GM12878 (cell line): ENCODE data around the gene CENPC. TPM values are rescaled to one million over a fixed set of nuclear protein-coding genes. Genes with fewer than 3 reads are reported as not detected.

Source experiments
- ATAC-seq: fragments of 200-7000 bp; cut with Tn5 transposase; 3 replicates; pipeline ENCODE4 v1.9.1; 2020; ENCODE audit warnings: mild to moderate bottlenecking, moderate library complexity
- BruUV-seq: library from RNA; stranded (reverse); fragments of 400-500 nt; replicated peaks from 2 replicates; lab custom pipeline; 2021; lab: Mats Ljungman, UMichigan
- CTCF ChIA-PET: fragments of 300-600 bp; sonication (Branson Sonifier 250); formaldehyde crosslinking; extraction: SDS; loops from one replicate; lab custom pipeline; 2021; ENCODE audit warnings: inconsistent platforms; lab: Yijun Ruan, JAX
- POLR2A ChIA-PET: fragments of 350-600 bp; formaldehyde crosslinking; extraction: SDS; loops from one replicate; lab custom pipeline; 2021; ENCODE audit warnings: inconsistent platforms; lab: Charles Lee
- RAD21 ChIA-PET: fragments of 300-600 bp; sonication (Branson Sonifier 250); formaldehyde crosslinking; loops from one replicate; lab custom pipeline; 2023; ENCODE audit warnings: antibody characterized with exemption; ENCODE audit not compliant: unreplicated experiment; lab: Charles Lee
- SMC1A ChIA-PET: fragments of 300-600 bp; sonication (Branson Sonifier 250); formaldehyde crosslinking; loops from one replicate; lab custom pipeline; 2023; ENCODE audit not compliant: unreplicated experiment, uncharacterized antibody; lab: Charles Lee
- DNase-seq: peaks from one replicate; pipeline ENCODE4 v3.0.0-alpha.2; 2011; ENCODE audit warnings: low read depth, low spot score
- FAIRE-seq: peaks from 3 replicates; lab custom pipeline; 2011; peaks lifted over from hg19 to GRCh38; lab: Jason Lieb, UNC
- H2AFZ ChIP-seq: 2 replicates; pipeline ENCODE4 v1.6.0; 2011; ENCODE audit warnings: low read depth, low read length, control low read depth; ENCODE audit not compliant: control insufficient read depth
- H3K27ac ChIP-seq: 2 replicates; pipeline ENCODE4 v1.5.1; 2011; ENCODE audit warnings: control low read depth; ENCODE audit not compliant: control insufficient read depth, insufficient read depth
- H3K27me3 ChIP-seq, 2 experiments: replicated peaks in 1 of 2; 2 replicates each; pipeline versions ENCODE4 v1.6.0 to v1.6.1; 2011; ENCODE audit warnings: low read length in 1 of 2; ENCODE audit not compliant: control insufficient read depth in 2 of 2, insufficient read depth in 2 of 2
- H3K36me3 ChIP-seq, 2 experiments: 2 replicates each; pipeline ENCODE4 v1.5.1; 2011; ENCODE audit warnings: low read length in 1 of 2; ENCODE audit not compliant: control insufficient read depth in 2 of 2, insufficient read depth in 2 of 2
- H3K4me1 ChIP-seq: 2 replicates; pipeline ENCODE4 v1.6.1; 2011; ENCODE audit warnings: mild to moderate bottlenecking, low read length, moderate library complexity, mixed read lengths; ENCODE audit not compliant: control insufficient read depth, insufficient read depth
- H3K4me2 ChIP-seq: 2 replicates; pipeline ENCODE4 v1.6.0; 2011; ENCODE audit warnings: control low read depth; ENCODE audit not compliant: control insufficient read depth, insufficient read depth
- H3K4me3 ChIP-seq: fragments of 200-600 bp; sonication (generic); 2 replicates; pipeline ENCODE4 v1.5.1; 2016
- H3K79me2 ChIP-seq: 2 replicates; pipeline ENCODE4 v1.6.0; 2011; ENCODE audit warnings: low read length; ENCODE audit not compliant: control insufficient read depth, insufficient read depth
- H3K9ac ChIP-seq: 2 replicates; pipeline ENCODE4 v1.8.0; 2011; ENCODE audit warnings: low read length, control low read depth, mixed read lengths; ENCODE audit not compliant: control insufficient read depth, insufficient read depth
- H3K9me3 ChIP-seq: replicated peaks from 3 replicates; pipeline ENCODE4 v1.5.1; 2011; ENCODE audit warnings: mild to moderate bottlenecking, low read length; ENCODE audit not compliant: control insufficient read depth, insufficient read depth
- H4K20me1 ChIP-seq: 2 replicates; pipeline ENCODE4 v1.6.0; 2011; ENCODE audit not compliant: control insufficient read depth, insufficient read depth
- CEBPZ ChIP-seq: fragments of 150-350 bp; IDR thresholded peaks from 2 replicates; pipeline ENCODE4 v1.6.1; 2016; ENCODE audit warnings: low read depth, low read length
- FOS ChIP-seq: IDR thresholded peaks from 3 replicates; pipeline ENCODE4 v1.6.1; 2011; ENCODE audit warnings: borderline replicate concordance; ENCODE audit not compliant: insufficient read length; ENCODE audit errors: extremely low read depth
- JUNB ChIP-seq: IDR thresholded peaks from 2 replicates; pipeline ENCODE4 v1.6.1; 2016; ENCODE audit warnings: antibody characterized with exemption, mild to moderate bottlenecking
- KLF5 ChIP-seq: fragments of 450-650 bp; IDR thresholded peaks from 2 replicates; pipeline ENCODE4 v1.6.1; 2014; ENCODE audit warnings: mild to moderate bottlenecking; ENCODE audit not compliant: partially characterized antibody
- NFYA ChIP-seq: IDR thresholded peaks from 2 replicates; pipeline ENCODE4 v1.6.1; 2011; ENCODE audit warnings: low read depth, mild to moderate bottlenecking, low read length, improper control_type of control experiment, borderline replicate concordance
- NFYB ChIP-seq: IDR thresholded peaks from 2 replicates; pipeline ENCODE4 v1.6.1; 2011; ENCODE audit warnings: low read depth, mild to moderate bottlenecking, low read length, improper control_type of control experiment, moderate library complexity; ENCODE audit not compliant: insufficient read depth
- NR2C1 ChIP-seq: fragments of 450-650 bp; IDR thresholded peaks from 2 replicates; pipeline ENCODE4 v1.6.1; 2017; ENCODE audit warnings: antibody characterized with exemption, mild to moderate bottlenecking, moderate library complexity
- PAX8 ChIP-seq: fragments of 450-650 bp; IDR thresholded peaks from 2 replicates; pipeline ENCODE4 v1.6.1; 2017; ENCODE audit warnings: mild to moderate bottlenecking, moderate library complexity
- RAD51 ChIP-seq: fragments of 450-650 bp; IDR thresholded peaks from 2 replicates; pipeline ENCODE4 v1.6.1; 2016; ENCODE audit warnings: moderate library complexity, mild to moderate bottlenecking, inconsistent platforms
- RELB ChIP-seq: fragments of 450-650 bp; IDR thresholded peaks from 2 replicates; pipeline ENCODE4 v1.6.1; 2017; ENCODE audit warnings: low read depth, mild to moderate bottlenecking, moderate library complexity
- SMAD5 ChIP-seq: IDR thresholded peaks from 2 replicates; pipeline ENCODE4 v1.6.1; 2016; ENCODE audit warnings: antibody characterized with exemption, low read depth
- YBX1 ChIP-seq: fragments of 450-650 bp; IDR thresholded peaks from 2 replicates; pipeline ENCODE4 v1.6.1; 2016; ENCODE audit warnings: antibody characterized with exemption
- ZBED1 ChIP-seq: IDR thresholded peaks from 2 replicates; pipeline ENCODE4 v1.6.1; 2016; ENCODE audit warnings: borderline replicate concordance
- ZBTB40 ChIP-seq: fragments of 450-650 bp; IDR thresholded peaks from 2 replicates; pipeline ENCODE4 v1.6.1; 2016; ENCODE audit warnings: mild to moderate bottlenecking, moderate library complexity, borderline replicate concordance
- WGBS: methylation state at CpG from one replicate; pipeline ENCODE4 v1.1.6; 2016; ENCODE audit warnings: low lambda C conversion rate; ENCODE audit not compliant: insufficient replicate concordance, insufficient coverage; ENCODE audit errors: missing lambda C conversion rate; 5-methylcytosine and 5-hydroxymethylcytosine counted together
- in situ Hi-C: fragments of 300-500 bp; cut with MboI; formaldehyde crosslinking; loops from 9 replicates; pipeline ENCODE4 v1.14.3; 2018; ENCODE audit warnings: mixed read lengths
- intact Hi-C: fragments of 100-400 bp; cut with micrococcal nuclease; formaldehyde crosslinking; loops from one replicate; pipeline ENCODE4 v1.14.2; 2022; ENCODE audit not compliant: unreplicated experiment
- polyA plus RNA-seq, 11 experiments: library from polyadenylated mRNA; depleted of rRNA in 4 of 11; unstranded in 6 of 11; stranded (reverse) in 5 of 11; fragments of >200 nt; fragmentation: Nextera tagmentation in 4 of 11; fragmentation: Illumina TruSeq in 1 of 11; extraction: Ambion mirVana in 4 of 11; extraction: Trizol in 1 of 11; gene quantifications; 1 replicate in 1 of 11; 2 replicates in 10 of 11; pipeline versions ENCODE4 v1.2.1 to v1.2.3, GENCODE V29; 2011 to 2016; ENCODE audit warnings: inconsistent platforms in 2 of 11, missing spikeins in 2 of 11, low read depth in 1 of 11
- total RNA-seq, 4 experiments: library from RNA; depleted of rRNA in 3 of 4; stranded (reverse); fragments of >200 nt in 3 of 4; fragmentation: Illumina TruSeq in 1 of 4; extraction: Trizol in 1 of 4; gene quantifications; 2 replicates each; pipeline versions ENCODE4 v1.2.1 to v1.2.3, GENCODE V29; 2013 to 2021

CENPC gene
- total and polyA plus RNA-seq, 10 of the 15 experiments (the other 5 are each of a cell fraction or from before 2014, with no cell fraction given) = 13.1 to 34.9 (median 20.3) TPM

DNA sequence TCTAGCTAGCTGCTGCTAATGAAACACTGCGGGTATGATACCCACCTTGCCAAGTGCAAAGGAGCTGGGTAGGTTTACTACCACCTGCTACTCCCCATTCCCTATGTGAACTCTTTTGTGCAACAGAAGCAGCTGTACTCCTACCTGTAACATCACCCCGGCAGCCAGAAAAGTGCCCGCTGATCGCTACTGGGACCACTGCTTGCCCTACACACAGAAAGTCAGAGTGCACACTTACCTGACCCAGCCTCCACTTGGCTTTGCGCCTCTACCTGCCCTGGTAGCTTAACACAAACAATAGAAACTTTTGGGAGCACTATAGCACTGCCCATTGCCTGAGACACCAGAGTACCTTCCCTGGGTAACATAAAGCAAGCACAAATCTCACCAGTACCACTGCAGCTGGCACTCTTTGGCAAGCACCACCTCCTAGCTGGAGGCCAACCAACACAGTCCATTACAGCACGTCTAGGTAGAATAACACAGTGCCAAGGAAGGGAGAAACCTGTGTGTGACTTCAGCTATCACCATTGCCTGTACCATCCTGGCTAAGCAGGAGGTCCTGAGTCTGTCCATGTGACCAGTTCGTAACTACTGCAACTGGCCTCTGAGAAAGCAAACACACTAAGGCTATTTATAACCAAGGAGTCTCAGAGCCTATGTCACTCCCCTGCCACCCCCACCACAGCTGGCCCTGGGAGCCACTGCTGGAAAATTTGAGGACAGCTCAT, 80.1 kb downstream of the CENPC start (continued):
- TF ChIP-seq ZBTB40 (no peak), PAX8 (no peak), SMAD5 (no peak), RELB (no peak)
- TF ChIP-seq, all 136 proteins: peak for 0

GRCh38 chr4:67460574-67460973, 84.7 kb downstream of the CENPC start:
- Histone ChIP-seq H3K27ac (no peak overlapping the region), H3K79me2 (no peaks in the 10 kb centered on the region), H2AFZ (no peak overlapping the region), H3K4me2 (no peak overlapping the region), H3K9me3 (no peaks in the 10 kb centered on the region), H3K4me3 (no peak overlapping the region), H3K9ac (no peak overlapping the region), H3K4me1 (no peaks in the 10 kb centered on the region), H3K36me3 (no peaks in the 10 kb centered on the region), H3K27me3 (no peaks in the 10 kb centered on the region), H4K20me1 (no peaks in the 10 kb centered on the region)
- no TSS peak for BruUV-seq
- intact Hi-C loops (no loop called here), in situ Hi-C loops (no loop called here)
- POLR2A ChIA-PET = no interaction called here
- DNase-seq (no peak), FAIRE-seq (no peak), ATAC-seq (no peak)
- CTCF ChIA-PET = no interaction called here
- RAD21 ChIA-PET = no interaction called here
- SMC1A ChIA-PET = no interaction called here
- WGBS = 95% methylated on average over 2 of the region's 2 CpGs
- TF ChIP-seq RAD51 = no peak
- no peak for TF ChIP-seq FOS
- TF ChIP-seq JUNB = no peak
- no peak for TF ChIP-seq CEBPZ
- no peak for TF ChIP-seq NR2C1
- TF ChIP-seq YBX1 = no peak
- no peak for TF ChIP-seq KLF5
- TF ChIP-seq NFYB = no peak
- no peak for TF ChIP-seq NFYA
- no peak for TF ChIP-seq ZBED1
